Transverse colon (tissue), 4 donors: ENCODE measurements around the gene LINGO3. TPM values are rescaled to one million over a fixed set of nuclear protein-coding genes. Genes with fewer than 3 reads are reported as not detected.
A peak's percentile ranks its signal among the peaks of the same experiment; 100 is the strongest.

Experiments used
- DNase-seq: peaks from one replicate; pipeline ENCODE4 v3.0.0-alpha.2; 2019
- H3K27ac ChIP-seq, 4 donors: fragments of 200-600 bp; sonication (generic); 2 replicates each; pipeline ENCODE4 v1.5.1; 2016 to 2018; ENCODE audit warnings: inconsistent platforms in 4 of 4
- H3K27me3 ChIP-seq: fragments of 200-600 bp; sonication (generic); 2 replicates; pipeline ENCODE4 v1.5.1; 2017; ENCODE audit warnings: inconsistent platforms
- H3K36me3 ChIP-seq, 4 donors: fragments of 200-600 bp; sonication (generic); 2 replicates each; pipeline ENCODE4 v1.5.1; 2017 to 2019; ENCODE audit warnings: inconsistent platforms in 4 of 4
- H3K4me1 ChIP-seq, 4 donors: fragments of 200-600 bp; sonication (generic); 2 replicates each; pipeline ENCODE4 v1.5.1; 2017 to 2020; ENCODE audit warnings: inconsistent platforms in 4 of 4
- H3K4me3 ChIP-seq, 4 donors: fragments of 200-600 bp; sonication (generic); 1 replicate in 1 of 4; 2 replicates in 3 of 4; pipeline versions ENCODE4 v1.5.1 to v1.6.1; 2017 to 2019; ENCODE audit warnings: inconsistent platforms in 4 of 4
- H3K9me3 ChIP-seq, 2 donors: fragments of 200-600 bp; sonication (generic); 2 replicates each; pipeline ENCODE4 v1.5.1; 2017 to 2019; ENCODE audit warnings: inconsistent platforms in 2 of 2
- EP300 ChIP-seq: sonication (generic); formaldehyde crosslinking; IDR thresholded peaks from one replicate; pipeline ENCODE4 v1.6.1; 2017; ENCODE audit warnings: antibody characterized with exemption, low read depth
- POLR2A ChIP-seq: fragments of 450-650 bp; IDR thresholded peaks from one replicate; pipeline ENCODE4 v1.6.1; 2016; ENCODE audit warnings: antibody characterized with exemption, mild to moderate bottlenecking, moderate library complexity
- POLR2AphosphoS5 ChIP-seq, 3 donors: sonication (generic); formaldehyde crosslinking; IDR thresholded peaks; one replicate each; pipeline ENCODE4 v1.6.1; 2016; ENCODE audit warnings: antibody characterized with exemption in 3 of 3
- WGBS, 2 donors: methylation state at CpG; one replicate each; pipeline ENCODE4 v1.1.5; 2018; ENCODE audit warnings: low coverage in 1 of 2; 5-methylcytosine and 5-hydroxymethylcytosine counted together
- in situ Hi-C, 4 donors: fragments of 200-750 bp; cut with MboI; loops; one replicate each; pipeline versions ENCODE4 v1.15.0 to v1.15.1; 2017; ENCODE audit warnings: low sequenced_read_pairs in 3 of 4, low pct_ligation_motif_present in 1 of 4, low pct_unique_long_range_greater_than_20kb in 1 of 4
- intact Hi-C: fragments of 100-400 bp; cut with DNase I; formaldehyde crosslinking; loops from one replicate; pipeline ENCODE4 v1.15.1; 2023; ENCODE audit warnings: low total_unique reads
- total RNA-seq, 4 donors: library from RNA; depleted of rRNA; stranded (reverse); fragments of >200 nt; gene quantifications; one replicate each; pipeline ENCODE4 v1.1.0, GENCODE V29; 2016
- TF ChIP-seq, protein P1 (sequence below), 5 experiments: fragments of 200-600 bp in 3 of 5; fragments of 450-650 bp in 2 of 5; sonication (generic) in 3 of 5; IDR thresholded peaks; 1 replicate in 2 of 5; 2 replicates in 3 of 5; pipeline ENCODE4 v1.5.1; 2016 to 2017; ENCODE audit warnings: antibody characterized with exemption in 5 of 5, inconsistent platforms in 3 of 5, mild to moderate bottlenecking in 2 of 5, moderate library complexity in 1 of 5

Gene LINGO3
- total RNA-seq, 4 donors from 2014 or later, result 0.27 to 1.5 (median 0.64) TPM; not detected in 1

DNA sequence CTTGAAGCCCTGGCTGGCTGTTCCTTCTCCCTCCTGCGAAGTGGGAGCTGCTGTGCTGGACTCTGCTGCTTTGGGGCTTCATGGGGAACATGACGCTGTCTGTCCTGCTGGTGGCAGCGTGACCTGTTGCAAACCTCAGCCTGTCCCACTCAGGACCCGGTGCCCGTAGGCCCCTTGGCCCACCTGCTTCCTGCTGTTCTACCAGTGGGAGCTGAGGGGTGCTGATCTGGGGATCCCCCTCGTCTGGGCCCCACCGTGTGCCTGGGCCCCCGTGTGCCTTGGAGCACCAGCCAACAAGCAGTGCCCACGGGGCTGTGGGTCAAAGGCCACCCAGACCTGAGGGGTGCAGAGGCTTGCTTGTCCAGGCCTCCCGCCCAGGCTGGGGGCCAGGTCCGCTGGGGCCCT is 25.9 kb upstream of the LINGO3 start:
- no peaks in the 10 kb centered on the region for H3K36me3 ChIP-seq
- in situ Hi-C loops, result no loop called here
- no peaks in the 10 kb centered on the region for H3K27me3 ChIP-seq
- intact Hi-C loops, result no loop called here
- peak overlapping the region; percentile 60 to 88 (median 78) for H3K27ac ChIP-seq
- H3K4me1 ChIP-seq, result peaks cover 37 to 57% (median 50%) of the 10 kb centered on the region in 4 donors
- no peak overlapping the region for H3K4me3 ChIP-seq
- 54% methylated on average over 4 of the region's 11 CpGs; no CpG with 5 or more reads in 1 of the 2 donors for WGBS, 2 donors
- TF ChIP-seq POLR2A (no peak), EP300 (no peak), POLR2AphosphoS5 (IDR thresholded peaks at IDR 0.05) (no peak)
- TF ChIP-seq, protein P1, sequence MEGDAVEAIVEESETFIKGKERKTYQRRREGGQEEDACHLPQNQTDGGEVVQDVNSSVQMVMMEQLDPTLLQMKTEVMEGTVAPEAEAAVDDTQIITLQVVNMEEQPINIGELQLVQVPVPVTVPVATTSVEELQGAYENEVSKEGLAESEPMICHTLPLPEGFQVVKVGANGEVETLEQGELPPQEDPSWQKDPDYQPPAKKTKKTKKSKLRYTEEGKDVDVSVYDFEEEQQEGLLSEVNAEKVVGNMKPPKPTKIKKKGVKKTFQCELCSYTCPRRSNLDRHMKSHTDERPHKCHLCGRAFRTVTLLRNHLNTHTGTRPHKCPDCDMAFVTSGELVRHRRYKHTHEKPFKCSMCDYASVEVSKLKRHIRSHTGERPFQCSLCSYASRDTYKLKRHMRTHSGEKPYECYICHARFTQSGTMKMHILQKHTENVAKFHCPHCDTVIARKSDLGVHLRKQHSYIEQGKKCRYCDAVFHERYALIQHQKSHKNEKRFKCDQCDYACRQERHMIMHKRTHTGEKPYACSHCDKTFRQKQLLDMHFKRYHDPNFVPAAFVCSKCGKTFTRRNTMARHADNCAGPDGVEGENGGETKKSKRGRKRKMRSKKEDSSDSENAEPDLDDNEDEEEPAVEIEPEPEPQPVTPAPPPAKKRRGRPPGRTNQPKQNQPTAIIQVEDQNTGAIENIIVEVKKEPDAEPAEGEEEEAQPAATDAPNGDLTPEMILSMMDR (IDR thresholded peaks at IDR 0.05), result no peak
- no peak for DNase-seq
- H3K9me3 ChIP-seq, result no peaks in the 10 kb centered on the region

DNA sequence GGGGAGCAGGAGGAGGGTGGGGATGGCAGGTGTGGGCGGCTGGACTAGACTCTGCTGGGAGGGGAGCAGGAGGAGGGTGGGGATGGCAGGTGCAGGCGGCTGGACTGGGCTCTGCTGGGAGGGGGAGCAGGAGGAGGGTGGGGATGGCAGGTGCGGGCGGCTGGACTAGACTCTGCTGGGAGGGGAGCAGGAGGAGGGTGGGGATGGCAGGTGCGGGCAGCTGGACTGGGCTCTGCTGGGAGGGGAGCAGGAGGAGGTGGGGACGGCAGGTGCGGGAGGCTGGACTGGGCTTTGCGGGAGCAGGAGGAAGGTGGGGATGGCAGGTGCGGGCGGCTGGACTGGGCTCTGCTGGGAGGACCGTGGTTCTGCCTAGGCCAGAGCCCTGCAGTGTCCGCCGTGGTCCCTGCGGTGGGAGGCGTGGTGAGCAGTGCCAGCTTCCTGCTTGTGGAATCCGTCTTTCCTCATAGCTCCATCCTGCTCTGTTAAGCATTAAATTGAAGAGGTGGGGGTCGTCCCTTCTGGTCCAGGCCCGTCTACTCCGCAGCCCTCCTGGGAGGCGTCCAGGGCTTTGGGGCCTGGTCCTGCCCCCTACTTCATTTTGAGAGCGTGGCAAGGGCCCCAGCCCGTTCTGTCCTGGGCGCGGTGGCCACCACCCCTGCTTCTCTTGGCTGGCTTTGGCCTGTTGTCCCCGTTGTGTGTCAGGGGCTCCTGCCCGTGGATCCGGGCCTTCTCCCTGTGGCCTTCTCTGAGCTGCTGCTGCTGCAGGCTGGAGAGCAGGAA is 25.3 kb upstream of the LINGO3 start:
- H3K27me3 ChIP-seq, result no peaks in the 10 kb centered on the region
- peak overlapping the region; percentile 88 to 94 (median 90) for H3K27ac ChIP-seq
- peak; percentile 64 for DNase-seq
- in situ Hi-C loops (no loop called here), intact Hi-C loops (no loop called here)
- peaks cover 37 to 57% (median 50%) of the 10 kb centered on the region in 4 donors for H3K4me1 ChIP-seq
- no peaks in the 10 kb centered on the region for H3K9me3 ChIP-seq
- H3K36me3 ChIP-seq, result no peaks in the 10 kb centered on the region
- TF ChIP-seq EP300 (no peak), POLR2A (no peak), POLR2AphosphoS5 (IDR thresholded peaks at IDR 0.05) (no peak)
- TF ChIP-seq, protein P1 (IDR thresholded peaks at IDR 0.05), result no peak
- WGBS, 2 donors, result 40 to 54% methylated on average over 1 to 25 of the region's 27 CpGs
- H3K4me3 ChIP-seq, result peak overlapping the region in 2 of 4 donors; percentile 13 to 16

DNA sequence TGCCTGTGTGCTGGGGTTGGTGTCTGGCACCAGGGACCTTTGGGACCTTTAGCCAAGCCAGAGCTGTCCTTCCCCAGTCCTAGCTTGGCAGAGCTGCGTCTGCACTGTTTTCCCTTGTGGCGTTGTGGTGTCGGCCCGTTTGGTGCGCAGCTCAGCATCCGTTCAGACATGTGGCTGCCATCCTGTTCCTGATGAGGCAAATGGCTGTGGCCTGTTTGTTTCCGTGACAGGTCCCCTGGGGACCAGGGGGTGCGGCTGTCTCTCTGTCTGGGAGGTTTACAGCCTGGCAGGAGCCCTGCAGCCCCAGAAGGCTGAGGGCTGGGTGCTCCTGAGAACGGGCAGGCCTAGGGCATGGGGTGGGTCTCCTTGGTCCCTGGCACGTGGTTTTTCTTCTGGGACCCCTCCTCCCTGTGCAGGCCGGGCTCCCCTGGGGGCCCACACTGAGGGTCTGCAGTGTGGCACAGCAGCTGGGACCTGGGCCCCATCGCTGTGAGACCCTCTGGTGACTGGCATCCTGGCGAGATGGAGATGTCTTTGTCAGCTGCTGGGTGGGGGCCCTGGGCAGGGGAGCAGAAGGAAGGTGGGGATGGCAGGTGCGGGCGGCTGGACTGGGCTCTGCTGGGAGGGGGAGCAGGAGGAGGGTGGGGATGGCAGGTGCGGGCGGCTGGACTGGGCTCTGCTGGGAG is 24.5 kb upstream of the LINGO3 start:
- in situ Hi-C loops, result no loop called here
- intact Hi-C loops, result no loop called here
- Histone ChIP-seq H3K4me1 (peaks cover 37 to 62% (median 54%) of the 10 kb centered on the region in 4 donors), H3K4me3 (peak overlapping the region in 2 of 4 donors; percentile 5 to 10), H3K27ac (peak overlapping the region; percentile 88 to 94 (median 90)), H3K27me3 (no peaks in the 10 kb centered on the region), H3K9me3 (no peaks in the 10 kb centered on the region), H3K36me3 (no peaks in the 10 kb centered on the region)
- WGBS, 2 donors, result 24% methylated on average over 8 of the region's 17 CpGs; no CpG with 5 or more reads in 1 of the 2 donors
- peak; percentile 69 for DNase-seq
- peak; percentile 31 for TF ChIP-seq POLR2A
- TF ChIP-seq EP300, result no peak
- TF ChIP-seq, protein P1 (IDR thresholded peaks at IDR 0.05), result no peak
- peak; percentile 13 to 40 (median 25) for TF ChIP-seq POLR2AphosphoS5 (IDR thresholded peaks at IDR 0.05)

DNA sequence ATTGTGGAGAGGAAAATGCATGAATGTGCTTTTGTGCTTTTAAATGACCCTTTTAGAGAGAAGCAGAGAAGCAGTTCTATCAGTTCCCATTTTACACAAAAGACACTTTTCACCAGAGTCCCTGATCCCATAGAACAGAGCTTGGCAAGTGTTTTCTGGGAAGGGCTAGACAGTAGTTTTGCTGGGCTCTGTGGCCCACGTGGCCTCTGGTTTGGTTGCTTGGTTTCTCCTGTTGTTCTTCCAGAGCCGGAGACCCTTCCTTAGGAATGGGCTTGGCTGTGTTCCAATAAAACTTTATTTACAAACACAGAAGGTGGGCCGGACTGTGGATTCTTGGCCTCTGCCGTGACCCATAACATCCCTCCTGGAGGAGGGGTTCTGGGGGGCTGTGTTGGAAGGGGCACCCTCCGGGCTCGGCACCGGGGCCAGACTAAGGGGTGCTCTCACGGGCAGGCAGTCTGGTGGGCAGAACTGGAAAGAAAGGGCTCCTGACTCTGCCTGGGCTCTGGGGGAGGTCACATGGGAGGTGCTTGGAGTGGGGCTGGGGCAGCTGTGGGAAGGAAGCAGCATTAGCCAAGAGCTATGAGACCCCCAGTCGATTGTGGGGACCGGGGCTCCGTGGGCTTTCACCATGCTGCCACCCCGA is 23.8 kb upstream of the LINGO3 start:
- intact Hi-C loops, result no loop called here
- 58% methylated on average over 12 of the region's 12 CpGs; no CpG with 5 or more reads in 1 of the 2 donors for WGBS, 2 donors

More for the DNA sequence above, 23.8 kb upstream of the LINGO3 start:
- peak overlapping the region; percentile 88 to 94 (median 90) for H3K27ac ChIP-seq
- no peaks in the 10 kb centered on the region for H3K9me3 ChIP-seq
- H3K36me3 ChIP-seq, result no peaks in the 10 kb centered on the region
- in situ Hi-C loops, result no loop called here
- no peak for DNase-seq
- peaks cover 44 to 70% (median 61%) of the 10 kb centered on the region in 4 donors for H3K4me1 ChIP-seq
- H3K4me3 ChIP-seq, result peak overlapping the region in 1 of 4 donors; percentile 27
- TF ChIP-seq POLR2AphosphoS5 (IDR thresholded peaks at IDR 0.05), result no peak
- TF ChIP-seq POLR2A, result no peak
- TF ChIP-seq, protein P1 (IDR thresholded peaks at IDR 0.05), result no peak
- no peak for TF ChIP-seq EP300
- no peaks in the 10 kb centered on the region for H3K27me3 ChIP-seq
